ENCODE results near the gene FANCC.
A peak's percentile ranks its signal among the peaks of the same experiment; 100 is the strongest.

The FANCC gene

DNA sequence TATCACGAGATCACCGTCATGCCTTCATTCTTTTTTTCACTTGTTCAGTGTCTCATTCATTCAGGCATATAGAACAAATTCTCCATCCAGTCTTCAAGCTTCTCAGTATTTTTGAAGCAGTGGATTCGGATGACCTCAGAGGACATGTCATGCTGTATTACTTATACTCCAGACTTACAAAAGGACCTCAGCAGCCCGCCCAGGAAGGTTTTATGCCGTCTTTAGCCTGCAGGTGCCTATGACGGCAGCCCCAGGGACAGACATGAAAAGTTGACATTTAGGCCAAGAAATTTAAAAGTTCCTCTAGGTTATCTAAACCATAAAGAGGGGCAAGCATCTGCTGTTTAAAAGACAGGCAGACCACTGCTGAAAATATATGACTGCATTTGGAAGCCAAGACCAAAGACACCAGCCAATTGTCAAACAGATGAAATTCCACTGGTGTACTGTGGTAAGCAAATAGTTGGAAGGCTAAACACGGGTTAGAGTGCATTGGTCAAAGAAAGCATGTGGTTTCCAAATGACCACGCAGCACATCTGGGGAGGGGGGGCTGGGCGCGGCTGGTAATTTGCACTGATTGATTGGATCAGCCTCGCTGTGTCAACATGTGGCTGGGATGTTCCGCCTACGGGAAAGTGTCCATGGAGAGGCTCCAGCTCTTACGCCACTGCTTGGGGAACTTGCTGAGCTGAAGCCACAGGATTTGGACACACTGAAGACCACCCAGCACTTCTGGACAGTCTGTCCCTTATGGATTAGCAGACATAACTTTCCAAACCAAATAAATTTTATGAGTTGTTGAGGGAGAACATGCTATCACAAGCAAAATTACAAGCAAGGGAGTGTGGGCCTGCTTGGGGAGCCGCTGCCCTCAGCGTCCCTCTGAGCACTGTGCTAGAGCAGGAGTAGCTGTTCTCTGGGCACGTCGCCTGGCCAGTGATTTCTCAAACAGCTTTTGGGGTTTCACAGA lies 173.6 kb downstream of the FANCC start:
- no peak for DNase-seq (ENCODE audit: low read depth, low spot score)

GRCh38 chr9:95142728-95143127 lies 174.8 kb downstream of the FANCC start:
- DNase-seq (ENCODE audit: low read depth, low spot score): no peak

GRCh38 chr9:95142315-95142714 lies 175.2 kb downstream of the FANCC start:
- no peak for DNase-seq (ENCODE audit: low read depth, low spot score)

DNA sequence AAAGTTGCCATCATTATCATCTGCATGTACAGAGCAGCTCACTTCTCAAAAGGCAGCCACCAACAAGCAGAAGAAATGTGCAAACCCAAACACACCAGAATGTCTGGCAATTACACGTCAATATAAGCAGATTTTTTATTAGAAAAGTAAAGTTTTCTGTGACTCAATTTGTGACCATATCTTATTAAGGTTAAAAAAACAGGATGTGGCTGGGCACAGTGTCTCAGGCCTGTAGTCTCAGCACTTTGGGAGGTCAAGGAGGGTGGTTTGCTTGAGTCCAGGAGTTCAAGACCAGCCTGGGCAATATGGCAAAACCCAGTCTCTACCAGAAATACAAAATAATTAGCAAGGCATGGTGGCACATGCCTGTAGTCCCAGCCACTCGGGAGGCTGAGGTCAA lies 176.7 kb downstream of the FANCC start:
- no peak for DNase-seq (ENCODE audit: low read depth, low spot score)

- DNase-seq (ENCODE audit: low read depth, low spot score): no peak
Measured at GRCh38 chr9:95139126-95139525, 178.4 kb downstream of the FANCC start.

DNA sequence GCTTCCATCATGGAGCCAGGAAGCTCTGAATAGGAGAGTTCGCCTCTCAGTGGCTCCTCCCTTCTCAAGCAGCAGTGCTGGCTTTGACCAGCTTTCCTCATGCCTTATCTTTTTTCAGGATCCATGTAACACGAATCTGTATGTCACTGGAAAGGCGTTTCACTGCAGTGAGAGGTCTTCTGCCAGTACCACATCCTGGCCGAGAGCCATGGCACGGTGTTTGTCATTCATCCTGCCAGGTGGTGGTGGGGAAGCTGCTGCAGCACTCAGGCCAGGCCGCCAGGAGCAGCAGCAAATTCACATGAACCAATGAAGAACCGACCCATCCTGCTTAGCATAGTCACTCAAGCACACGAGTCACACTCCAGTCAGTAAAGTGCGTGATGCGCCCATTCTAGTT lies 179.0 kb downstream of the FANCC start:
- DNase-seq (ENCODE audit: low read depth, low spot score): peak; percentile 54

- DNase-seq (ENCODE audit: low read depth, low spot score): no peak
Measured at GRCh38 chr9:95137587-95138145, 179.8 kb downstream of the FANCC start.

GRCh38 chr9:95135756-95136155 lies 181.8 kb downstream of the FANCC start:
- no peak for DNase-seq (ENCODE audit: low read depth, low spot score)

- no peak for DNase-seq (ENCODE audit: low read depth, low spot score)
Measured at GRCh38 chr9:95134457-95134881, 183.0 kb downstream of the FANCC start.

DNA sequence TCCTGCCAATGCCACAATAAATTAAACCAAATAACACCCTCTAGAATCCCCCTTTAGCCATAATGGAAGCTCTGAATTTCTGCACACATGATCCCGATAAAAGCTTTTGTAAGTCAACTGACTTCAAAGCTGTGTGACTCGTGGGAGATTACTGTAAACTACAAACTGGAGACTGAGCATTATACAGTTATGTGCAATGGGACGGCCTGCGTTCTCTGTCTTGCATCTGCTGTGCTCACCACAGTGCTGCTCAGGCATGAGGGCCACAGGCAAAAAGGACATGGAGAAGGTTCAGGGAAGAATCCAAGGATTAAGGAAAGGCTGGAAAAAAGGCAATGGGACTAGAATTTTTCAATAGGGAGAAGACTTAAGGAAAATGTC lies 184.2 kb downstream of the FANCC start:
- DNase-seq (ENCODE audit: low read depth, low spot score): no peak

GRCh38 chr9:95132366-95133324 lies 184.9 kb downstream of the FANCC start:
- no peak for DNase-seq (ENCODE audit: low read depth, low spot score)

DNA sequence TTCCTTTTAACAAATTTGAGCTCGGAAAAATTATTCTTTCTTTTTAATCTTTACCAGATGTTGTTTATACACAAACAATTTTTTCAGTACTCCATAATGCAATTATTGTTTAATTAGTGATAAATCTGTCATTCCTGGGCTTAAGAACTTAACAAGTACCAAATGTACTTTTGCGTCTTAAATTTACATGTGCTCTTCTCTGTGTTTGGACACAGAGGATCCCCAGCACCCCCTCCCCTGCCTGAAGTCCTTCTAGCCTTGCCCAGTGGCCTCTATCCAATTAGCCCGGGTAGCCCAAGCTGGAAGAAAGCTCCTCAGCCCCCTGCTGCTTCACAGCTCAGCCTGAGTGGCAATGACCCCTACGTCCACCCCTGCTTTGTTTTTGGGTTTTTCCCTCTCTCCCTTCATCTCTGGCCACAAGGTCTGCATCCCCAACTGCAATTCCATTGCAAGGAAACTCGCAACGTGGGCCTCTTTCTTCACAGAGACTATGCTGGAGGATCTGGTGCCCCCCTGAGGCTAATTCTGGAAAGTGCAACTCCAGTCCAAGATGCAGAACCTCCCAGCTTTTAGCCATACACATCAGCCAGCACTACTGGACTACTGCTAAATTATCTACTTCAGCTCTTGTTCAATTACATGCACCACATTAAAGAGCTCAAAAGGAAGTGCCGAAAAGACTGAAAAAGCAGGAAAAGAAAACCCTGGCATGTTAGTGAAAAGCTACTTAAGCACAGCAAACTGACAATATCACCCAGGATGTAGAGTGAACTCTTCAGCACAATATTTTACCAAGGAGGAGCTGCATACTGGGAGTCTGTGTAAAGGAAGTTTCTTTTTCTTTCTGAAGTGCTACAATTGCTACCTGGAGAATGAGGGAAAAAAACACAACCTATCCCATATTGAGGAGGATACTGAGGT lies 186.2 kb downstream of the FANCC start:
- DNase-seq (ENCODE audit: low read depth, low spot score): peak; percentile 73

DNA sequence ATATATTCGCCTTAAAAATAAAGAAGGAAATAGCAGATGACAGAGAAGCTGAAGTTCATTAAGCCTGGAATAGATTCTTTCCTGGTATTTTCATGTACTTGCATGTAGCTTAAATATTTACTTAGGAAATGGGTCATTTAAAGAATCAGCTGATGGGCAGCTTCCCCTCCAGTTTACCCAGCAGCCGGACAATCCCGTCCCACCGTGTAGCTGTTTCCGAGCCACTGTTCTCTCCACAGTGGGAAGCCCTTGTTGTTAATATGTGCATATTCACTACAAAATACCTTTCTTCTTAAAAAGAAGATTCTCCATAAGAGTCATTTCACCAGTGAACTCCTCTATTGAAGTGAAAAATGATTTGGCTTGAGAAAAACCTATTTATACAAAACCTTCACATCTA lies 187.0 kb downstream of the FANCC start:
- DNase-seq (ENCODE audit: low read depth, low spot score): no peak

GRCh38 chr9:95129476-95130291 lies 187.8 kb downstream of the FANCC start:
- peak; percentile 54 for DNase-seq (ENCODE audit: low read depth, low spot score)

DNA sequence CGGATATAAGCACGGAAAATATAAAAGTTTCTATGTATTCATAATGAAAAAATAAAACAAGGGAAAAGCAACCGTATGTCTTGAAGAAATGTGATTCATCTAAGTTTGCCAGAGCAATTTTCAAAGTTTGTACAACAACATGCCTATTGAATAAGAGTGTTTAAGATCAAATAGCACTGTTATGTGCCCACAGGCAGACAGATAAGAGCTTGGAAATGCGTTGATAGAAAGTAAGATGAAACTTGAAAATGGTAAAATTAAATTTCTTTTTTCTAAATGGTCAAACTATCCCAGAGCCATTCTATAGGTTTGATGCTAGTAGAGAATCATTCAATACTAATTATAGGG lies 189.4 kb downstream of the FANCC start:
- DNase-seq (ENCODE audit: low read depth, low spot score): no peak

- peak; percentile 88 for DNase-seq (ENCODE audit: low read depth, low spot score)
Measured at GRCh38 chr9:95127249-95128176, 190.0 kb downstream of the FANCC start.

- DNase-seq (ENCODE audit: low read depth, low spot score): no peak
Measured at GRCh38 chr9:95126739-95127138, 190.8 kb downstream of the FANCC start.

GRCh38 chr9:95125652-95126051 lies 191.9 kb downstream of the FANCC start:
- DNase-seq (ENCODE audit: low read depth, low spot score): no peak

Data from ELF-1 (cell line).